ENCODE results near the gene SLC38A8. TPM values are rescaled to one million over a fixed set of nuclear protein-coding genes. Genes with fewer than 3 reads are reported as not detected.

The SLC38A8 gene
- total and polyA plus RNA-seq, 11 donors: 0.29 to 25.3 (median 0.87) TPM; not detected in 3

- DNase-seq (peak in 2 of 5 donors; percentile 53 to 79), ATAC-seq (peak; percentile 38 to 68 (median 49))
- no peak overlapping the region for H3K27ac ChIP-seq
- no peak overlapping the region for H3K4me3 ChIP-seq
- H3K36me3 ChIP-seq: no peaks in the 10 kb centered on the region
- 59 to 61% (median 59%) methylated on average over 14 to 15 of the region's 15 CpGs for WGBS, 4 donors
- peaks cover 0 to 13% (median 0%) of the 10 kb centered on the region in 9 donors for H3K27me3 ChIP-seq
- H3K4me1 ChIP-seq: peaks cover 0 to 7% (median 0%) of the 10 kb centered on the region in 12 donors
- intact Hi-C loops (cut with DNase I): no loop called here
- peaks cover 0 to 12% (median 1%) of the 10 kb centered on the region in 12 donors for H3K9me3 ChIP-seq
- no peak for TF ChIP-seq POLR2A (IDR thresholded peaks at IDR 0.05)
- TF ChIP-seq CTCF (IDR thresholded peaks at IDR 0.05): no peak
Measured at GRCh38 chr16:84032458-84033178, 10.0 kb downstream of the SLC38A8 start.

GRCh38 chr16:84031556-84031955, 11.0 kb downstream of the SLC38A8 start:
- Histone ChIP-seq H3K4me3 (no peak overlapping the region), H3K4me1 (peaks cover 0 to 7% (median 0%) of the 10 kb centered on the region in 12 donors), H3K36me3 (no peaks in the 10 kb centered on the region), H3K9me3 (peaks cover 0 to 12% (median 1%) of the 10 kb centered on the region in 12 donors), H3K27ac (no peak overlapping the region), H3K27me3 (peaks cover 0 to 22% (median 0%) of the 10 kb centered on the region in 9 donors)
- intact Hi-C loops (cut with DNase I): no loop called here
- TF ChIP-seq CTCF (IDR thresholded peaks at IDR 0.05) (no peak), POLR2A (IDR thresholded peaks at IDR 0.05) (no peak)
- WGBS, 4 donors: 77 to 90% (median 83%) methylated on average over 10 to 17 of the region's 17 CpGs
- no peak for DNase-seq
- ATAC-seq: no peak

GRCh38 chr16:84029297-84030047, 13.1 kb downstream of the SLC38A8 start:
- Histone ChIP-seq H3K4me3 (no peak overlapping the region), H3K27ac (no peak overlapping the region), H3K27me3 (peaks cover 0 to 30% (median 0%) of the 10 kb centered on the region in 9 donors), H3K4me1 (peaks cover 0 to 7% (median 0%) of the 10 kb centered on the region in 12 donors), H3K9me3 (no peaks in the 10 kb centered on the region), H3K36me3 (no peaks in the 10 kb centered on the region)
- intact Hi-C loops (cut with DNase I): no loop called here
- DNase-seq (no peak), ATAC-seq (no peak)
- TF ChIP-seq CTCF (IDR thresholded peaks at IDR 0.05): no peak
- no peak for TF ChIP-seq POLR2A (IDR thresholded peaks at IDR 0.05)
- 73 to 83% (median 77%) methylated on average over 14 of the region's 14 CpGs for WGBS, 4 donors

GRCh38 chr16:84027625-84028024, 15.0 kb downstream of the SLC38A8 start:
- Histone ChIP-seq H3K27ac (no peak overlapping the region), H3K4me1 (peaks cover 0 to 7% (median 0%) of the 10 kb centered on the region in 12 donors), H3K36me3 (no peaks in the 10 kb centered on the region), H3K4me3 (no peak overlapping the region), H3K9me3 (no peaks in the 10 kb centered on the region), H3K27me3 (peaks cover 0 to 33% (median 0%) of the 10 kb centered on the region in 9 donors)
- no peak for ATAC-seq
- no peak for DNase-seq
- WGBS, 4 donors: 74 to 82% (median 76%) methylated on average over 15 of the region's 15 CpGs
- TF ChIP-seq CTCF (IDR thresholded peaks at IDR 0.05) (no peak), POLR2A (IDR thresholded peaks at IDR 0.05) (no peak)
- intact Hi-C loops (cut with DNase I): no loop called here
